HG02938 (cell line): ENCODE data around the gene HNRNPA3.

Source experiments
- ATAC-seq: cut with Tn5 transposase; IDR thresholded peaks from one replicate; pipeline ENCODE4 v1.9.1; 2021; ENCODE audit warnings: mild to moderate bottlenecking, moderate library complexity; ENCODE audit not compliant: unreplicated experiment

Gene HNRNPA3

DNA sequence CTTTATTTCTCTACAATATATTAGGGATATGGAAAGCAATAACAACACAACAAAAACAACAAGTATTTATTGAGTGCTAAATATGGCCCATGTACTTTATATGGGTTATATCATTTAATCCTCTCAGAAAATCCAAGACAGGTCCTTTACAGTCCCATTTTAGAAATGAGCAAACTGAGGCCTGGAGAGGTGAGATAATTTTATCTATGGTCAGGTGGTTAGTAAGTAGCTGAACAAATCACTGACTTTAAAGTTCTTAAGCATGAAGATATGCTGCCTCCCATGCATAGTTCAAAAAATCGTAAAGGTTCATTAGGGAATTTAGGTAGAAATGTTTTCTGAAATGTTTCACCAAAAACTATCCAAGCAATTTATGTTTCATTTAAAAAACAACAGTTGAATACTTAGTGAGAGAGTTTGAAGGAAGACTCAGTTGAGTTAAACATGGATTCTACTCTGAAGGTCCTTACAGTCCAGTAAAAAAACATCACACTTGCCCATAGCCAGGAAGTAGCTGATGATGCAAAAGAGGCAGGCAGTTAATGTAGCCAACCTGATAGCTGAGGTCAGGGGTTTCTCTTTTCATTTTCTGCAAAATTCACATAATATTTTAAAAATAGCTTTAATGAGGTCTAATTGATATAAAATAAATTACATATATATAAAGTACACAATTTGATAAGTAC, 59.5 kb downstream of the HNRNPA3 start:
- no peak for ATAC-seq

DNA sequence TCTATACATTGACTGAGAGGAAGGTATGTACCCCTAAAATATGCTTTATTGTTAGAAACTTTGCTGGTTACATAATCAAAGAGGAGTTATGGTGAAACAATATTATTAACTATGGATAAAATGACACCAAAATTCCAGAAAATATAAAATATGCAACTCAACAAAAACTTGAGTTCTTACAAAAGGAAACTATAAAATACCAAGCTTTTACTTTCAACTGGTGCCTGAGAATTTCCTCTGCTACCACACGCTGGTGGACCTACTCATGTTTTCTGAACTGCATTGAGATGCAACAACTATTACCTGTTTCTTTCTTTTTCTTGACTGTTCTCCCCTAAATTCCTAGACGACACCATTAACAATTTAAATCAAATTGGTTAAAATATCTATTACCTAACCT, 60.2 kb downstream of the HNRNPA3 start:
- ATAC-seq, result no peak

DNA sequence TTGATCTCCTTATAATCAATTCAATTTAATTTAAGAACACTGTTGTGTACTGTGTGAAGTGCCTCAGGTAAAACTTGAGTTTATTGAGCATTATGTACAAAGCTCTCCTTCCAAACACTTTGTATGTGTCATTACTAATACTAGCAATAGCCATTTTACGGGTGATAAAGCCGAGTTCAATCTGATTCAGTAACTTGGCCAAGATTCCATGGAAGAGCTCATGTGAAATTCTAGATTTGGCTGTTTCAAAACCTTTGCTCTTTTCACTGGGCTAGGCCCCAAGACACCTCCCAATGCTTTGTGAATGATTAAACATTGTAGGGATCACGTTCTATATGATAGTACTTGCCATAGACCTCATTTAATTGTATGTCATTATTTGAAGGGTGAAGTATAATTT, 60.8 kb downstream of the HNRNPA3 start:
- no peak for ATAC-seq
